Neural progenitor cell (in vitro differentiated cells): Measurements from ENCODE around the gene FAM162A. TPM values are rescaled to one million over a fixed set of nuclear protein-coding genes. Genes with fewer than 3 reads are reported as not detected.

Experiments used
- DNase-seq: peaks from one replicate; pipeline ENCODE4 v3.0.0-alpha.2; 2016; ENCODE audit warnings: low spot score
- H2AFZ ChIP-seq: fragments of 200-600 bp; sonication (generic); replicated peaks from 2 replicates; pipeline ENCODE4 v1.6.1; 2016; ENCODE audit warnings: antibody characterized with exemption
- H3F3A ChIP-seq: fragments of 200-600 bp; sonication (generic); 2 replicates; pipeline ENCODE4 v1.6.1; 2016; ENCODE audit warnings: antibody characterized with exemption, low read depth
- H3K27ac ChIP-seq: fragments of 200-600 bp; sonication (generic); 2 replicates; pipeline ENCODE4 v1.5.1; 2016; ENCODE audit warnings: mild to moderate bottlenecking
- H3K27me3 ChIP-seq: fragments of 200-600 bp; sonication (generic); 2 replicates; pipeline ENCODE4 v1.6.1; 2016; ENCODE audit warnings: mild to moderate bottlenecking, moderate library complexity
- H3K36me3 ChIP-seq: fragments of 200-600 bp; sonication (generic); 2 replicates; pipeline ENCODE4 v1.5.1; 2016
- H3K4me1 ChIP-seq: fragments of 200-600 bp; sonication (generic); 2 replicates; pipeline ENCODE4 v1.6.1; 2016; ENCODE audit warnings: mixed run types
- H3K4me2 ChIP-seq: fragments of 200-600 bp; sonication (generic); 2 replicates; pipeline ENCODE4 v1.6.1; 2016
- H3K4me3 ChIP-seq: fragments of 200-600 bp; sonication (generic); 2 replicates; pipeline ENCODE4 v1.5.1; 2016
- H3K79me2 ChIP-seq: fragments of 200-600 bp; sonication (generic); 2 replicates; pipeline ENCODE4 v1.6.1; 2016; ENCODE audit warnings: low read depth
- H3K9ac ChIP-seq: fragments of 200-600 bp; sonication (generic); 2 replicates; pipeline ENCODE4 v1.6.1; 2016
- H3K9me3 ChIP-seq: fragments of 200-600 bp; sonication (generic); 2 replicates; pipeline ENCODE4 v1.5.1; 2016; ENCODE audit warnings: low read depth
- H4K20me1 ChIP-seq: fragments of 200-600 bp; sonication (generic); 2 replicates; pipeline ENCODE4 v1.6.1; 2016; ENCODE audit warnings: low read depth
- H3K27ac Mint-ChIP-seq: 3 replicates; pipeline ENCODE4 v1.8.0; 2021; ENCODE audit warnings: mixed read lengths
- H3K27me3 Mint-ChIP-seq: 2 replicates; pipeline ENCODE4 v1.8.0; 2022; ENCODE audit warnings: low read depth, mild to moderate bottlenecking, inconsistent platforms, moderate library complexity, mixed read lengths; ENCODE audit not compliant: insufficient read depth
- H3K36me3 Mint-ChIP-seq: 3 replicates; pipeline ENCODE4 v1.8.0; 2021; ENCODE audit warnings: mixed read lengths
- H3K4me1 Mint-ChIP-seq: 3 replicates; pipeline ENCODE4 v1.8.0; 2021; ENCODE audit warnings: mixed read lengths
- H3K4me3 Mint-ChIP-seq: 3 replicates; pipeline ENCODE4 v1.8.0; 2021; ENCODE audit warnings: mild to moderate bottlenecking, moderate library complexity, mixed read lengths
- H3K9me3 Mint-ChIP-seq: 3 replicates; pipeline ENCODE4 v1.8.0; 2020; ENCODE audit warnings: mixed read lengths
- CTCF ChIP-seq: fragments of 200-600 bp; sonication (generic); IDR thresholded peaks from 2 replicates; pipeline ENCODE4 v1.5.1; 2017; ENCODE audit warnings: antibody characterized with exemption, mild to moderate bottlenecking
- EZH2 ChIP-seq: fragments of 200-600 bp; sonication (generic); IDR thresholded peaks from 2 replicates; pipeline ENCODE4 v1.6.1; 2017; ENCODE audit warnings: antibody characterized with exemption, mild to moderate bottlenecking, moderate library complexity
- EZH2phosphoT487 ChIP-seq: fragments of 200-600 bp; sonication (generic); IDR thresholded peaks from 2 replicates; pipeline ENCODE4 v1.6.1; 2017; ENCODE audit warnings: antibody characterized with exemption
- total RNA-seq: library from RNA; depleted of rRNA; stranded (reverse); fragments of >200 nt; gene quantifications from 2 replicates; pipeline ENCODE4 v1.2.3, GENCODE V29; 2015; ENCODE audit warnings: low replicate concordance

FAM162A gene
- total RNA-seq, 1 donor from 2014 or later, result 66.1 TPM

DNA sequence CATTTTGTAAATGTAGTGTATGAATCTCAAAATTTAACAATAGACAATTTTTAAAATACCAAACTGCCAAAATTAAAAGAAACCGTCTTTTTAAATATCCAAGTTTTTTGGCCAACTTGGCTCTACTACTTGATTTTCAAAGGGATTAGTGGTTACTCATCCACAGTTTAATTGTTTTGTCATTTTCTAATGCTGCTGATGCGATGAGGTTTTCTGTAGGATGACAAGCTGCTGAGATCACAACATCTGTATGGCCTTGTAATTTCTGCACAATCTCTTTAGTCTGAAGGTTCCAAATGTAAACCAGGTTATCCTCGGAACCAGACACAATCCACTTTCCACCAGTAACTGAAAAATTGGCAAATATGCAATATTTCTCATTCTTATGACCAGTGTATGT lies 30.4 kb downstream of the FAM162A start:
- no peaks in the 10 kb centered on the region for H3K36me3 ChIP-seq
- no peak overlapping the region for H2AFZ ChIP-seq
- H3K79me2 ChIP-seq, result peaks cover 52% of the 10 kb centered on the region
- H3K9me3 Mint-ChIP-seq, result no peaks in the 10 kb centered on the region
- no peak for TF ChIP-seq EZH2
- TF ChIP-seq CTCF, result no peak
- TF ChIP-seq EZH2phosphoT487, result no peak
- H3K4me1 ChIP-seq, result peaks cover 11% of the 10 kb centered on the region
- peak overlapping the region; percentile 17 for H3K9ac ChIP-seq
- H3K9me3 ChIP-seq, result no peaks in the 10 kb centered on the region
- H3K27me3 Mint-ChIP-seq, result peaks cover 4% of the 10 kb centered on the region
- no peak overlapping the region for H3K27ac ChIP-seq
- H3K27ac Mint-ChIP-seq, result no peak overlapping the region
- H3K27me3 ChIP-seq, result no peaks in the 10 kb centered on the region
- peaks cover 26% of the 10 kb centered on the region for H3K4me1 Mint-ChIP-seq
- DNase-seq, result no peak
- H3K36me3 Mint-ChIP-seq, result peaks cover 3% of the 10 kb centered on the region
- peak overlapping the region; percentile 99 for H3K4me3 Mint-ChIP-seq
- no peak overlapping the region for H3K4me2 ChIP-seq
- no peaks in the 10 kb centered on the region for H4K20me1 ChIP-seq
- H3K4me3 ChIP-seq, result peak overlapping the region; percentile 89
- H3F3A ChIP-seq, result no peaks in the 10 kb centered on the region

- no peaks in the 10 kb centered on the region for H3K9me3 Mint-ChIP-seq
- H3K36me3 Mint-ChIP-seq, result peaks cover under 1% of the 10 kb centered on the region
- peaks cover 4% of the 10 kb centered on the region for H3K27me3 Mint-ChIP-seq
- H3K4me3 ChIP-seq, result peak overlapping the region; percentile 89
- peaks cover 3% of the 10 kb centered on the region for H3F3A ChIP-seq
- H3K4me1 ChIP-seq, result peaks cover 11% of the 10 kb centered on the region
- H3K9me3 ChIP-seq, result no peaks in the 10 kb centered on the region
- H3K9ac ChIP-seq, result peak overlapping the region; percentile 87
- no peaks in the 10 kb centered on the region for H3K27me3 ChIP-seq
- peak overlapping the region; percentile 86 for H2AFZ ChIP-seq
- DNase-seq, result peak; percentile 67
- H3K36me3 ChIP-seq, result no peaks in the 10 kb centered on the region
- peak overlapping the region; percentile 89 for H3K4me2 ChIP-seq
- no peaks in the 10 kb centered on the region for H4K20me1 ChIP-seq
- no peak overlapping the region for H3K27ac ChIP-seq
- TF ChIP-seq EZH2 (no peak), CTCF (no peak), EZH2phosphoT487 (no peak)
- H3K27ac Mint-ChIP-seq, result peak overlapping the region; percentile 88
- H3K4me1 Mint-ChIP-seq, result peaks cover 26% of the 10 kb centered on the region
- peaks cover 52% of the 10 kb centered on the region for H3K79me2 ChIP-seq
- peak overlapping the region; percentile 99 for H3K4me3 Mint-ChIP-seq
Measured at GRCh38 chr3:122415104-122415744, 31.2 kb downstream of the FAM162A start.

DNA sequence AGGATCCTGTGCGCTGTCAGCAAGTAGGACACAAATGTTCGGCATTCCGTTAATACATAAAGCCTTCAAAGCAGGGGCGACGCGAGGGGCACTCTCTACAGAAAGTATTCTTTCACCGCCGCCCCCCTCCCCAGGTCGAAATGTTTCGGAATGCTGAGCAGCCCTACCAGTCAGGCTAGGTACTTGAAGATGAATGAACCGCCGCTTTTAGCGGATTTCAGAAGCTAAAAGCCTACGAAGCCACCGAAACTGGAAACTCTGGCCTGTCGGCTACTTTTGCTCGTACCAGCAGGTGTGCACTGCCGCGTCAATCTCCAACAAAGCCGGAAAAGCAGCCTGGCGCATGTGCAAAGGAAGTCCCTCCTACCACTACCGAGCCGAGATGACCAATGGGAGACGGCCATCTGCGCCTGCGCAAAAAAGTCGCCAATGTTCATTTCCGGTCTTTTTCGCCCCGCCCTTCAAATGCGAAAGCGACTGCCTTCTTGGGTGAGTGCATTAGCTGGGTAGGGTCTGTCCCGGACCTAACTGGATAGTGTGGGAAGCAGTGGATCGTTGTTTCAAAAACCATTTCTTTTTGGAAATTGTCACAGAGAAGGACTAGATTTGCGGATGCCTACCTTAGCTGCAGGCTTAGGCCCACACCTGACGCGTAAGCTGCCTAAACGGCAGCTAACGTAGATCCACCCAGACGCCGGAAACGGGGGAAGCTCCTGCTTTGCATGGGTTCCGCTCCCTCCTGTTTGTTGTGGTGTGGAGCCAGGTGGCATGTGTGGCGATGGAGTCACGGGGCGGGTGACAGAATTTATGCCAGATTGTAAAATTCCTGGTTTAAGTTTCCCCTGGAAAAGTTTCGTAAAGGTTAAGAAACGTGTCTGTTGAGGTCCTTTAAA lies 32.0 kb downstream of the FAM162A start, which contains the start of gene WDR5B:
WDR5B (minus strand) TSS at position 301 of the 893 bp plus-strand sequence. CDS start 534 bp downstream, outside the sequence.
- H3K27ac Mint-ChIP-seq, result peak within 1 kb of the TSS; percentile 99
- peak; percentile 98 for DNase-seq

More for the DNA sequence above, 32.0 kb downstream of the FAM162A start, which contains the start of gene WDR5B:
- TF ChIP-seq EZH2phosphoT487, result no peak
- TF ChIP-seq CTCF, result no peak
- TF ChIP-seq EZH2, result no peak
- peaks cover 2% of the 10 kb centered on the region for H3K36me3 Mint-ChIP-seq
- Histone ChIP-seq H2AFZ (peak within 1 kb of the TSS; percentile 86), H3K4me2 (peak within 1 kb of the TSS; percentile 89), H3K79me2 (peaks cover 52% of the 10 kb centered on the region), H3K4me3 (peak within 1 kb of the TSS; percentile 89), H4K20me1 (no peaks in the 10 kb centered on the region), H3K27ac (peak within 1 kb of the TSS; percentile 69), H3K36me3 (no peaks in the 10 kb centered on the region), H3F3A (peaks cover 6% of the 10 kb centered on the region), H3K27me3 (no peaks in the 10 kb centered on the region), H3K9me3 (no peaks in the 10 kb centered on the region), H3K9ac (peak within 1 kb of the TSS; percentile 87), H3K4me1 (peaks cover 11% of the 10 kb centered on the region)
- no peaks in the 10 kb centered on the region for H3K9me3 Mint-ChIP-seq
- peaks cover 4% of the 10 kb centered on the region for H3K27me3 Mint-ChIP-seq
- H3K4me3 Mint-ChIP-seq, result peak within 1 kb of the TSS; percentile 99
- H3K4me1 Mint-ChIP-seq, result peaks cover 26% of the 10 kb centered on the region
